ENCODE results near the gene TAAR5.

- TF ChIP-seq CTCF (IDR thresholded peaks at IDR 0.05; ENCODE audit: low read length): no peak
- no peak for TF ChIP-seq EZH2 (optimal IDR thresholded peaks at IDR 0.05; ENCODE audit: low read depth, low read length)
Observed at GRCh38 chr6:132634796-132635195, 45.3 kb upstream of the TAAR5 start.
